Uterus (tissue), 4 donors: ENCODE results near the gene MUC5AC. TPM values are rescaled to one million over a fixed set of nuclear protein-coding genes. Genes with fewer than 3 reads are reported as not detected.

Experiments
- DNase-seq, 2 donors: peaks; one replicate each; pipeline ENCODE4 v3.0.0-alpha.2; 2019 to 2020
- H3K27ac ChIP-seq, 2 donors: fragments of 200-600 bp; sonication (generic); 1 replicate in 1 of 2; 2 replicates in 1 of 2; pipeline ENCODE4 v1.5.1; 2016 to 2018
- H3K27me3 ChIP-seq, 2 donors: fragments of 200-600 bp; sonication (generic); one replicate each; pipeline ENCODE4 v1.5.1; 2018 to 2019; ENCODE audit warnings: control low read depth in 1 of 2
- H3K36me3 ChIP-seq, 2 donors: fragments of 200-600 bp; sonication (generic); one replicate each; pipeline ENCODE4 v1.5.1; 2019; ENCODE audit warnings: control low read depth in 1 of 2
- H3K4me1 ChIP-seq, 2 donors: fragments of 200-600 bp; sonication (generic); one replicate each; pipeline ENCODE4 v1.5.1; 2018 to 2019; ENCODE audit warnings: control low read depth in 1 of 2
- H3K4me3 ChIP-seq, 2 donors: fragments of 200-600 bp; sonication (generic); 1 replicate in 1 of 2; 2 replicates in 1 of 2; pipeline ENCODE4 v1.5.1; 2018 to 2019; ENCODE audit warnings: mild to moderate bottlenecking in 1 of 2
- H3K9me3 ChIP-seq, 2 donors: fragments of 200-600 bp; sonication (generic); one replicate each; pipeline ENCODE4 v1.5.1; 2019; ENCODE audit warnings: control low read depth in 1 of 2
- CTCF ChIP-seq, 4 experiments: fragments of 200-600 bp in 2 of 4; fragments of 450-650 bp in 2 of 4; sonication (generic) in 2 of 4; IDR thresholded peaks; one replicate each; pipeline ENCODE4 v1.5.1; 2016 to 2019; ENCODE audit warnings: antibody characterized with exemption in 4 of 4, mild to moderate bottlenecking in 2 of 4, moderate library complexity in 1 of 4
- POLR2A ChIP-seq, 2 donors: fragments of 450-650 bp; IDR thresholded peaks; one replicate each; pipeline ENCODE4 v1.6.1; 2016; ENCODE audit warnings: antibody characterized with exemption in 2 of 2, mild to moderate bottlenecking in 1 of 2, moderate library complexity in 1 of 2
- intact Hi-C: fragments of 100-400 bp; cut with DNase I; formaldehyde crosslinking; loops from one replicate; pipeline ENCODE4 v1.15.1; 2023; ENCODE audit warnings: low total_unique reads
- total RNA-seq, 4 donors: library from RNA; depleted of rRNA in 3 of 4; stranded (reverse); fragments of >200 nt in 3 of 4; gene quantifications; one replicate each; pipeline versions ENCODE4 v1.1.0 to v1.2.4, GENCODE V29; 2014 to 2023
- donor health status: DM: yes; HTN: yes; CAD: no.

MUC5AC gene
- total RNA-seq, 4 donors from 2014 or later, result under 0.01 TPM; not detected in 3

DNA sequence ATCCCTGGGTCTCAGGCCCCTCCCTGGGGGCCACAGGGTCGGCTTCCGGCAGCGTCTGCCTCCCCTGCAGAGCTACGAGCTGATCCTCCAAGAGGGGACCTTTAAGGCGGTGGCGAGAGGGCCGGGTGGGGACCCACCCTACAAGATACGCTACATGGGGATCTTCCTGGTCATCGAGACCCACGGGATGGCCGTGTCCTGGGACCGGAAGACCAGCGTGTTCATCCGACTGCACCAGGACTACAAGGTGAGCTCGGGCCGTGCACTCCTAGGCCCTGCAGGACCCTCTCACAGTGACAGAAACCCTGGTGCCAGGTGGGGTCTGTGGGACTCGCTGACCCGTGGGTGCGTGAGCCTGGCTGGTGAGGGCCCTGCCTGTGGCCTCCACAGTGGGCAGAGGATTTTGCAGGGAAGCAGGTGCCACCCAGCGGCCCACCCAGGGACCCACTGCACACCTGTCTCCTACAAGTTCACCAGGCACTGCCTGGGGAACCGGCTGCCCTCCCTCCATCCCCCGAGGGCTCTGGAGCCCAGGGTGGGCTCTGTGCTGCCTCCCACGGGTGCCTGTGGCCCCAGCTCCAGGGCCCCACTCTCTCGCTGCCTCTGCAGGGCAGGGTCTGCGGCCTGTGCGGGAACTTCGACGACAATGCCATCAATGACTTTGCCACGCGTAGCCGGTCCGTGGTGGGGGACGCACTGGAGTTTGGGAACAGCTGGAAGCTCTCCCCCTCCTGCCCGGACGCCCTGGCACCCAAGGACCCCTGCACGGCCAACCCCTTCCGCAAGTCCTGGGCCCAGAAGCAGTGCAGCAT lies 78.8 kb downstream of the MUC5AC start:
- no peak overlapping the region for H3K4me3 ChIP-seq
- intact Hi-C loops, result no loop called here
- TF ChIP-seq POLR2A (IDR thresholded peaks at IDR 0.05), result no peak
- no peak for TF ChIP-seq CTCF (IDR thresholded peaks at IDR 0.05)
- no peak for DNase-seq
- H3K36me3 ChIP-seq, result no peaks in the 10 kb centered on the region
- H3K9me3 ChIP-seq, result no peaks in the 10 kb centered on the region
- H3K27ac ChIP-seq, result no peak overlapping the region
- no peaks in the 10 kb centered on the region for H3K27me3 ChIP-seq
- no peaks in the 10 kb centered on the region for H3K4me1 ChIP-seq

GRCh38 chr11:1237128-1237580 lies 79.4 kb downstream of the MUC5AC start:
- no peaks in the 10 kb centered on the region for H3K36me3 ChIP-seq
- no peak overlapping the region for H3K27ac ChIP-seq
- no peaks in the 10 kb centered on the region for H3K9me3 ChIP-seq
- H3K27me3 ChIP-seq, result no peaks in the 10 kb centered on the region
- TF ChIP-seq POLR2A (IDR thresholded peaks at IDR 0.05), result no peak
- TF ChIP-seq CTCF (IDR thresholded peaks at IDR 0.05), result no peak
- intact Hi-C loops, result no loop called here
- H3K4me1 ChIP-seq, result no peaks in the 10 kb centered on the region
- DNase-seq, result no peak
- no peak overlapping the region for H3K4me3 ChIP-seq

DNA sequence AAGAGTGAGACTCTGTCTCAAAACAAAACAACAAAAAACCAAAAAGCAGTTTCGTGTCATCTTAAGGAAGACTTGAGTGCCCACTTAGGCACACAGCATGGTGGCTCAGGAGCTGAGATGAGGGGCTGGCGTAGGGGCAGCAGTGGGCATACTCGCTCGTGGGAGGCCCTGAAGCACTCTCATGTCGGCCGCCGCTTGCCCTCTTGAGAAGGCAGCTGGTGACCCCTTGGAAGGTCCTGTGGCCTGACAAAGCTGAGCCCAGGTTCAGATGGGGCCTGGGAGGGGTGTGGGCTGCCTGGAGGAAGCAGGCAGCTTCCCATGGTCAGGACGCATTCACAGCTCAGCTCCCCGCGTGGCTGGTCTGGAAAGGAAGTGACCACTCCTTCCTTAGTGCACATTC lies 80.1 kb downstream of the MUC5AC start:
- intact Hi-C loops, result no loop called here
- TF ChIP-seq POLR2A (IDR thresholded peaks at IDR 0.05) (no peak), CTCF (IDR thresholded peaks at IDR 0.05) (no peak)

DNA sequence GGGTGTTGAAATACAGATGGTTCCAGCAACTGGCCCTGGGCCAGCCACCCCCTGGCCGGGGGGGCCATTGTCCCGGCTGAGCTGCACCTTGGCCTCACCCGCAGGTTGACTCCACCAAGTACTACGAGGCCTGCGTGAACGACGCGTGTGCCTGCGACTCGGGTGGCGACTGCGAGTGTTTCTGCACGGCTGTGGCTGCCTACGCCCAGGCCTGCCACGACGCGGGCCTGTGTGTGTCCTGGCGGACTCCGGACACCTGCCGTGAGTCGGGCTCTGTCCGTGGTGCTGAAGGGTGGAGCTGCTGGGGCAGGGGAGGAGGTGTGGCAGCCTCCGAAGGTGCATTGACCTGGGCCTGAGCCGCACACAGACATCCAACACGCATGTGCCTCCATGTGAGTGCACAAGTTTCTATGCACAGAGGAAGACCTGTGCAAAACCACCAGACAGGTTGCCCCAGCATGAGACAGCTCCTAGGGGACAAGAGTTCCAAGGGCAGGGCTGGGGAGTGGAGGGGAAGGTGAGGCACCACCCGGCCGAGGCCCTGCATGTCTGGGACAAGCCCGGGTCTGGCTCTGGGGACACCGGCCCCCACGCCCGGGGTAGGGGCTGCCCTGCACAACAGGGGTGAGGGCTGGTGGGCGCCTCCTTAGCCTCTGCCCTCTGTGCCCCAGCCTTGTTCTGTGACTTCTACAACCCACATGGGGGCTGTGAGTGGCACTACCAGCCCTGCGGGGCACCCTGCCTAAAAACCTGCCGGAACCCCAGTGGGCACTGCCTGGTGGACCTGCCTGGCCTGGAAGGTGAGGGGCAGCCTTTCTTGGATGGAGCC lies 81.2 kb downstream of the MUC5AC start:
- no peak overlapping the region for H3K4me3 ChIP-seq
- no peaks in the 10 kb centered on the region for H3K4me1 ChIP-seq
- no peak overlapping the region for H3K27ac ChIP-seq
- TF ChIP-seq POLR2A (IDR thresholded peaks at IDR 0.05) (no peak), CTCF (IDR thresholded peaks at IDR 0.05) (no peak)
- H3K27me3 ChIP-seq, result no peaks in the 10 kb centered on the region
- intact Hi-C loops, result no loop called here
- no peak for DNase-seq
- no peaks in the 10 kb centered on the region for H3K36me3 ChIP-seq
- no peaks in the 10 kb centered on the region for H3K9me3 ChIP-seq

More for the DNA sequence above, 80.1 kb downstream of the MUC5AC start:
- Histone ChIP-seq H3K27ac (no peak overlapping the region), H3K4me3 (no peak overlapping the region), H3K4me1 (no peaks in the 10 kb centered on the region), H3K27me3 (no peaks in the 10 kb centered on the region), H3K36me3 (no peaks in the 10 kb centered on the region), H3K9me3 (no peaks in the 10 kb centered on the region)
- no peak for DNase-seq
